AG04449 (cell line): ENCODE measurements around the gene STK35.

Experiments
- CTCF ChIA-PET: fragments of 350-600 bp; formaldehyde crosslinking; extraction: SDS; loops from one replicate; lab custom pipeline; 2021; ENCODE audit warnings: antibody characterized with exemption; lab: Yijun Ruan, JAX
- POLR2A ChIA-PET: fragments of 400-600, 350-600 bp; formaldehyde crosslinking; extraction: SDS; loops from one replicate; lab custom pipeline; 2020; ENCODE audit warnings: antibody characterized with exemption, inconsistent platforms; lab: Yijun Ruan, JAX
- DNase-seq: peaks from one replicate; pipeline ENCODE4 v3.0.0-alpha.2; 2010; ENCODE audit warnings: low read depth, low spot score
- H3K4me3 ChIP-seq: 2 replicates; pipeline ENCODE4 v1.5.1; 2011; ENCODE audit warnings: low read depth, mild to moderate bottlenecking, control low read depth, low read length
- CTCF ChIP-seq: IDR thresholded peaks from one replicate; pipeline ENCODE4 v1.5.1; 2011; ENCODE audit warnings: mild to moderate bottlenecking, moderate library complexity, low read length, control low read depth, inconsistent platforms; ENCODE audit not compliant: insufficient read depth; ENCODE audit errors: missing control alignments

STK35 gene

GRCh38 chr20:2195614-2196013, 94.0 kb downstream of the STK35 start:
- TF ChIP-seq CTCF: no peak
- no peak for DNase-seq
- ChIA-PET CTCF (interaction anchor here (4.7 kb wide), 1 partner anchor 11 kb away, joined by 29 read pairs; no protein-coding TSS in a partner anchor), POLR2A (no interaction called here)
- H3K4me3 ChIP-seq: no peak overlapping the region

GRCh38 chr20:2197166-2197565, 95.5 kb downstream of the STK35 start:
- H3K4me3 ChIP-seq: no peak overlapping the region
- ChIA-PET CTCF (interaction anchor here (1.0 to 4.7 kb wide), 3 partner anchors 10 to 244 kb away, joined by 3 to 29 read pairs (median 3); no protein-coding TSS in a partner anchor), POLR2A (no interaction called here)
- no peak for TF ChIP-seq CTCF
- DNase-seq: no peak
